Effector memory CD4-positive, alpha-beta T cell (primary cell): ENCODE measurements around the gene CBY3.
A peak's percentile ranks its signal among the peaks of the same experiment; 100 is the strongest.
"Not testable (repeated sequence)": the region's sequence is repeated elsewhere in the genome, so short reads cannot be mapped to it uniquely, and the experiment has no call there.

Experiments
- DNase-seq, 3 donors: peaks; one replicate each; pipeline ENCODE4 v3.0.0-alpha.2; 2020
- H3K27ac ChIP-seq: 2 replicates; pipeline ENCODE4 v1.7.0; 2013; ENCODE audit warnings: mild to moderate bottlenecking, low read length, moderate library complexity; ENCODE audit not compliant: insufficient read depth, poor library complexity, severe bottlenecking
- H3K27me3 ChIP-seq: replicated peaks from 2 replicates; pipeline ENCODE4 v1.7.0; 2013; ENCODE audit warnings: mild to moderate bottlenecking, low read length; ENCODE audit not compliant: insufficient read depth, control insufficient read depth, poor library complexity, severe bottlenecking
- H3K36me3 ChIP-seq: 2 replicates; pipeline ENCODE4 v1.7.0; 2013; ENCODE audit warnings: mild to moderate bottlenecking, low read length, moderate library complexity; ENCODE audit not compliant: control insufficient read depth, insufficient read depth
- H3K4me1 ChIP-seq: 2 replicates; pipeline ENCODE4 v1.7.0; 2013; ENCODE audit warnings: low read length, mild to moderate bottlenecking; ENCODE audit not compliant: control insufficient read depth, insufficient read depth, poor library complexity, severe bottlenecking
- H3K4me3 ChIP-seq: 2 replicates; pipeline ENCODE4 v1.7.0; 2013; ENCODE audit warnings: low read length, low read depth, mild to moderate bottlenecking; ENCODE audit not compliant: insufficient read depth, poor library complexity, severe bottlenecking
- H3K9me3 ChIP-seq: 2 replicates; pipeline ENCODE4 v1.7.0; 2013; ENCODE audit warnings: mild to moderate bottlenecking, low read length, moderate library complexity; ENCODE audit not compliant: control insufficient read depth

CBY3 gene

DNA sequence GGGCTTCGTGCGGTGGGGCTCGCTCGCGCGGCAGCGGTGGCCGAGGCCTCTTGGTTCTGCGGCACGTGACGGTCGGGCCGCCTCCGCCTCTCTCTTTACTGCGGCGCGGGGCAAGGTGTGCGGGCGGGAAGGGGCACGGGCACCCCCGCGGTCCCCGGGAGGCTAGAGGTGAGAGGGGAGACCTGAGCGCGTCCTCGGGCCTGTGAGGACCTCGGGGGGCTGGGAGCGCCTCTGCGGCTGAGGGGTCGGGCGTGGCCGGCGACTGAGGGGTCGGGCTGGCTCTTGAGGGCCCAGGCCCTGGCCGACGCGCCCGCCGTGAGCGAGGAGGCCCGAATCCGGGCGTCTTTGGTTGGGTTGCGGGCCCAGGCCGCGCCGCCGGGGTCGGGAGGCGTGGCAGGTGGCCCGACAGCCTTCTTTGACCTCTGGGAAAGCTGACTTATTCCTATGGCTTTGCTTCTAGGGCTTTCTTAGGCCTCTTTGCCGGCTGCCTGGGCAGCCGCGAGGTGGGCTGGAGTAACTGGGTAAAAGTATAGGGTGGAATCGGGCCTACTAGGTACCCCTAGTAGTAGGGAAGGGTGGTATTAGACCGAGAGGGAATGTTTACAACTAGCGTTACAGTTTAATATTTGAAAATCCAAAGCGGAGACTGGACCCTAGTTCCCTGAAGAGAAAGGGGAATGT is 18.2 kb upstream of the CBY3 start, which contains the start of gene CANX:
Gene CANX (plus strand): TSS at position 33 of the 681 bp plus-strand sequence. CDS start 6,715 bp downstream, outside the sequence.
- H3K4me1 ChIP-seq = peaks cover 29% of the 10 kb centered on the region
- H3K36me3 ChIP-seq = no peaks in the 10 kb centered on the region
- no peak for DNase-seq
- no peaks in the 10 kb centered on the region for H3K27me3 ChIP-seq
- H3K4me3 ChIP-seq = peak within 1 kb of the TSS; percentile 95
- peak within 1 kb of the TSS; percentile 98 for H3K27ac ChIP-seq
- H3K9me3 ChIP-seq = no peaks in the 10 kb centered on the region

DNA sequence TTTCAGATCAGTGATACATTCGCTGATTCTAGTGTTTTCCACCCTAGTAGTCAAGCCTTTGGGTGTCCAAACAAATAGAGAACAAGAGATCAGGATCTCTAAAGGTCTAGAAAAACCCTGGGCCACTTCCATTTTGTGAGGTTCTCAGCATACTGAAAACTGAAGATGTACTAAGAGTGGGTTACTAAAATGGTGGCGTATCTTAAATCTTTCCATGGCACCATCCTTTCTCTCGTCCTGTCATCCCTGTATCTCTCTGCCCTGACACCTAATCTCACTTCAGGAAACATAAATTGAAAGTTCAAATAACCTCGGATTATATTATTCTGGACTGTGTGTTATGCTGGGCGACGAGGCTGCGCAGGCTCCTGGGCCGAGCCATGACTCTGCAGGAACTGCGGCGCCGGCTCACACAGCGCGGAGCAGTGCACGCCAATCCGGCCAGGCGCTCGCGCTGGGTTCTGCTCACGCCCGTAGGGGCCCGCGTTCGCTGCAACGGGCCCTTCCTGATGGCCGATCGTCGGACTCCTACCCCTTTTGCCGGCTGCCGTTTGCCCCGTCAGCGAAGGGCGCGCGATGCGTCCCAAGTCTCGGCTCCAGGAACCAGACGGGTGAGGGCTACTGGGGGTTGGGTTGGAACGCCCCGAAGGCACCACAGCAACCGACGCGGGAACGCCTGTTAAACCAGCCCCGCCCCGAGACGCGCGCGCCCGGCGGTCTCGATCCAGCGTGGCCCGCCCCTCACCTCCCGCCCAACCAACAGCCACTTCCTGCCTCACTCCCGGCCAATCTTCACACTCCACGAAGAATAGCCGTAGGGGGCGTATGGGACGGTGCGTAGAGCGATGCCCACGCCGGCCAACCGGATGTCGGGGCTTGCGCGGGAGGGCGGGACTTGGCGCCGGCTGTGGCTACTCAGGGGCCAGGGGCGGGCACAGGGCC is 17.4 kb upstream of the CBY3 start:
- no peaks in the 10 kb centered on the region for H3K36me3 ChIP-seq
- peak; percentile 98 to 99 (median 98) for DNase-seq
- peak overlapping the region; percentile 95 for H3K4me3 ChIP-seq
- no peaks in the 10 kb centered on the region for H3K27me3 ChIP-seq
- H3K4me1 ChIP-seq = peaks cover 29% of the 10 kb centered on the region
- peak overlapping the region; percentile 98 for H3K27ac ChIP-seq
- H3K9me3 ChIP-seq = no peaks in the 10 kb centered on the region

GRCh38 chr5:179697543-179697942 is 16.7 kb upstream of the CBY3 start:
- DNase-seq, H3K36me3 ChIP-seq, H3K4me3 ChIP-seq, H3K9me3 ChIP-seq, H3K27me3 ChIP-seq: not testable (repeated sequence)
- H3K27ac ChIP-seq = peak overlapping the region; percentile 96
- peaks cover 29% of the 10 kb centered on the region for H3K4me1 ChIP-seq

GRCh38 chr5:179697108-179697507 is 16.3 kb upstream of the CBY3 start:
- Histone ChIP-seq H3K9me3 (no peaks in the 10 kb centered on the region), H3K27ac (peak overlapping the region; percentile 96), H3K36me3 (no peaks in the 10 kb centered on the region), H3K4me1 (peaks cover 29% of the 10 kb centered on the region), H3K4me3 (no peak overlapping the region), H3K27me3 (no peaks in the 10 kb centered on the region)
- DNase-seq = no peak

GRCh38 chr5:179696603-179697002 is 15.8 kb upstream of the CBY3 start:
- no peaks in the 10 kb centered on the region for H3K9me3 ChIP-seq
- H3K27ac ChIP-seq = no peak overlapping the region
- H3K27me3 ChIP-seq = no peaks in the 10 kb centered on the region
- DNase-seq = no peak
- peaks cover 26% of the 10 kb centered on the region for H3K4me1 ChIP-seq
- H3K36me3 ChIP-seq = no peaks in the 10 kb centered on the region
- no peak overlapping the region for H3K4me3 ChIP-seq

DNA sequence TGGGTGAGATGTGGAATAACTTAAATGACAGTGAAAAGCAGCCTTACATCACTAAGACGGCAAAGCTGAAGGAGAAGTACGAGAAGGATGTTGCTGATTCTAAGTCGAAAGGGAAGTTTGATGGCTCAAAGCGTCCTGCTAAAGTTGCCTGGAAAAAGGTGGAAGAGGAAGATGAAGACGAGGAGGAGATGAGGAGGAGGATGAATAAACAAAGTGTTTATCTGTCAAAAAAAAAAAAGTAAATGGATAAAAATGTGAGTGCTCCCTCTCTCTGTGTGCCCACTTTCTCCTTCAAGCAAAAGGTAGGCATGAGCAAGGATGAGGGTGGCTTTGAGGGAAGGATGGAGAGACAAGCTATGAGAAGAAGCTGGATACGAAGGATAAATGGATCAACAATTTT is 13.7 kb upstream of the CBY3 start:
- peaks cover 16% of the 10 kb centered on the region for H3K4me1 ChIP-seq
- H3K9me3 ChIP-seq = no peaks in the 10 kb centered on the region
- DNase-seq = no peak
- H3K27ac ChIP-seq = no peak overlapping the region
- H3K4me3 ChIP-seq = no peak overlapping the region
- H3K27me3 ChIP-seq = no peaks in the 10 kb centered on the region
- no peaks in the 10 kb centered on the region for H3K36me3 ChIP-seq

DNA sequence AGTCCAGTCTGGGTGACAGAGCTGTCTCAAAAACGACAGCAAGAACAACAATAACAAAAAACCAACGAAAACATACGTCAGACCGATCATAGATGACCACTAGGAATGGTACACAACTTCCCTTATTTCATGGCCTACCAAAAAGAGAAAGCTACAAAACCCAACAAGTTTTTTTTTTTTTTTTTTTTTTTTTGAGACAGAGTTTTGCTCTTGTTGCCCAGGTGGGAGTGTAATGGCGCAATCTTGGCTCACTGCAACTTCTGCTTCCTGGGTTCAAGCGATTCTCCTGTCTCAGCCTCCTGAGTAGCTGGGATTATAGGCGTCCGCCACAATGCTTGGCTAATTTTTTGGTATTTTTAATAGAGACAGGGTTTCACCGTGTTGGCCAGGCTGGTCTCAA is 8.4 kb upstream of the CBY3 start:
- not testable (repeated sequence) for H3K27ac ChIP-seq

GRCh38 chr5:179680014-179680779 is 637 bp downstream of the CBY3 start:
- H3K36me3 ChIP-seq = no peaks in the 10 kb centered on the region
- no peak overlapping the region for H3K4me3 ChIP-seq
- H3K4me1 ChIP-seq = peaks cover 14% of the 10 kb centered on the region
- DNase-seq = no peak
- H3K27ac ChIP-seq = no peak overlapping the region
- H3K9me3 ChIP-seq = no peaks in the 10 kb centered on the region
- no peaks in the 10 kb centered on the region for H3K27me3 ChIP-seq

More for the DNA sequence above, 8.4 kb upstream of the CBY3 start:
- not testable (repeated sequence) for H3K4me3 ChIP-seq, H3K27me3 ChIP-seq, H3K36me3 ChIP-seq, H3K9me3 ChIP-seq, DNase-seq, H3K4me1 ChIP-seq

DNA sequence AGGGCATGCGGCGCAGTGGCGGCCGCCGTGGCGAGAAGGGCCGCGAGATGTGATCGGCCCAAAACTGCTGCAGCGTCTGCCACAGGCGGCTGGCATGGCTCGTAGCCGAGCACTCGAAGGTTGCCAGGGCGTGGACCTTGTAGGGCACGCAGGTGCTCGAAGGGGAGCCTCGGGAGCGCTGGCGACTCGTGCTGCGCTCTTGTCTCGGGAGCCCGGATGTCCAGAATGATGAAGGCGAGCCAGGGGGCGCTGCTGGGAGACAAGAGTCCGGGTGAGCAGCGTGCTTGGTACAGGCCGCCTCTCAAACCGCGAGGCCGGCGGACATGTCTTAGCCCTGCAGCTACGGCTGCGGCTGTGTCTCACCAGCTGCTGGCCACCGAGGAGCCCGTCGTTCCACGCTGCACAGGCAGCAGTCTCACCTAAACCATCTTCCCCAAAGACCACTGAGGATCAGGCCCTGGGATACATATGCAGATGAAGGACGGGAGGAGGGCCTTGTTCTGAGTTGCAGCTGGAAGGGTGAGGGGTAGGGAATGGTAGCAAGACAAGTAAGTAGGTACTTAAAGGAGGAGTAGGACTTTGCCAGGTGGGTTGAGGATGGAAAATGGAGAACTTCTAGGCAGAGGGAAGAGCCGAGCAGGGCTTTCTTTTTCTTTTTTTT is 1.7 kb downstream of the CBY3 start:
- Histone ChIP-seq H3K4me3 (peak overlapping the region; percentile 76), H3K27ac (peak overlapping the region; percentile 83), H3K27me3 (no peaks in the 10 kb centered on the region), H3K4me1 (peaks cover 14% of the 10 kb centered on the region), H3K9me3 (no peaks in the 10 kb centered on the region), H3K36me3 (no peaks in the 10 kb centered on the region)
- peak; percentile 50 to 65 (median 50) for DNase-seq
